Measurements from ENCODE around the gene ZC3H6.
A peak's percentile ranks its signal among the peaks of the same experiment; 100 is the strongest.

Gene ZC3H6

GRCh38 chr2:112304298-112304941 lies 29.0 kb downstream of the ZC3H6 start:
- Histone ChIP-seq H3K4me3 (no peak overlapping the region), H3K4me1 (peaks cover 0 to 43% (median 12%) of the 10 kb centered on the region in 4 donors), H3K27me3 (no peaks in the 10 kb centered on the region), H3K36me3 (peaks cover 0 to 4% (median 0%) of the 10 kb centered on the region in 3 donors), H3K27ac (peak overlapping the region; percentile 67 to 81), H3K9me3 (no peaks in the 10 kb centered on the region)
- TF ChIP-seq CTCF (IDR thresholded peaks at IDR 0.05): no peak
- intact Hi-C loops (cut with DNase I; ENCODE audit: low total_unique reads): no loop called here
- DNase-seq: no peak

- Histone ChIP-seq H3K27me3 (no peaks in the 10 kb centered on the region), H3K9me3 (no peaks in the 10 kb centered on the region), H3K4me1 (peaks cover 0 to 43% (median 12%) of the 10 kb centered on the region in 4 donors), H3K36me3 (peaks cover 4 to 9% (median 5%) of the 10 kb centered on the region in 3 donors), H3K4me3 (no peak overlapping the region), H3K27ac (peak overlapping the region; percentile 67 to 81)
- TF ChIP-seq CTCF (IDR thresholded peaks at IDR 0.05): no peak
- intact Hi-C loops (cut with DNase I; ENCODE audit: low total_unique reads): no loop called here
- no peak for DNase-seq
These were observed 29.7 kb downstream of the ZC3H6 start for GRCh38 chr2:112305132-112305531.

- intact Hi-C loops (cut with DNase I; ENCODE audit: low total_unique reads): no loop called here
- Histone ChIP-seq H3K4me3 (no peak overlapping the region), H3K27ac (no peak overlapping the region), H3K36me3 (peaks cover 6 to 28% (median 22%) of the 10 kb centered on the region in 3 donors), H3K9me3 (no peaks in the 10 kb centered on the region), H3K27me3 (no peaks in the 10 kb centered on the region), H3K4me1 (no peaks in the 10 kb centered on the region)
- no peak for TF ChIP-seq CTCF (IDR thresholded peaks at IDR 0.05)
- no peak for DNase-seq
These were observed 35.5 kb downstream of the ZC3H6 start for GRCh38 chr2:112310906-112311305.

GRCh38 chr2:112311932-112312331 lies 36.5 kb downstream of the ZC3H6 start:
- Histone ChIP-seq H3K27ac (no peak overlapping the region), H3K4me3 (no peak overlapping the region), H3K36me3 (peaks cover 6 to 28% (median 22%) of the 10 kb centered on the region in 3 donors), H3K4me1 (no peaks in the 10 kb centered on the region), H3K9me3 (no peaks in the 10 kb centered on the region), H3K27me3 (no peaks in the 10 kb centered on the region)
- DNase-seq: no peak
- no peak for TF ChIP-seq CTCF (IDR thresholded peaks at IDR 0.05)
- intact Hi-C loops (cut with DNase I; ENCODE audit: low total_unique reads): no loop called here

- no peaks in the 10 kb centered on the region for H3K9me3 ChIP-seq
- peaks cover 6 to 28% (median 18%) of the 10 kb centered on the region in 3 donors for H3K36me3 ChIP-seq
- no peak overlapping the region for H3K4me3 ChIP-seq
- no peak for DNase-seq
- no peak overlapping the region for H3K27ac ChIP-seq
- no peak for TF ChIP-seq CTCF (IDR thresholded peaks at IDR 0.05)
- H3K27me3 ChIP-seq: no peaks in the 10 kb centered on the region
- intact Hi-C loops (cut with DNase I; ENCODE audit: low total_unique reads): no loop called here
- H3K4me1 ChIP-seq: peaks cover 0 to 6% (median 0%) of the 10 kb centered on the region in 4 donors
These were observed 37.4 kb downstream of the ZC3H6 start for GRCh38 chr2:112312821-112313220.
